GM12878 (cell line): ENCODE measurements around the gene MPST. TPM values are rescaled to one million over a fixed set of nuclear protein-coding genes. Genes with fewer than 3 reads are reported as not detected.

Experiments used
- DPF2 ChIP-seq: fragments of 450-650 bp; IDR thresholded peaks from 2 replicates; pipeline ENCODE4 v1.6.1; 2017; ENCODE audit warnings: mild to moderate bottlenecking
- GABPA ChIP-seq: IDR thresholded peaks from 2 replicates; pipeline ENCODE4 v1.6.1; 2014; ENCODE audit warnings: antibody characterized with exemption, low read depth, mild to moderate bottlenecking, inconsistent platforms
- HDGF ChIP-seq: fragments of 450-650 bp; IDR thresholded peaks from 2 replicates; pipeline ENCODE4 v1.6.1; 2016; ENCODE audit warnings: antibody characterized with exemption
- IKZF1 ChIP-seq: fragments of 450-650 bp; conservative IDR thresholded peaks from 2 replicates; pipeline ENCODE4 v1.6.1; 2017; ENCODE audit warnings: antibody characterized with exemption, mild to moderate bottlenecking
- JUNB ChIP-seq: IDR thresholded peaks from 2 replicates; pipeline ENCODE4 v1.6.1; 2016; ENCODE audit warnings: antibody characterized with exemption, mild to moderate bottlenecking
- NFYB ChIP-seq: IDR thresholded peaks from 2 replicates; pipeline ENCODE4 v1.6.1; 2011; ENCODE audit warnings: low read depth, mild to moderate bottlenecking, low read length, improper control_type of control experiment, moderate library complexity; ENCODE audit not compliant: insufficient read depth
- NR2F1 ChIP-seq: fragments of 450-650 bp; conservative IDR thresholded peaks from 2 replicates; pipeline ENCODE4 v1.6.1; 2017; ENCODE audit warnings: mild to moderate bottlenecking
- POLR2AphosphoS2 ChIP-seq: IDR thresholded peaks from 2 replicates; pipeline ENCODE4 v1.6.1; 2011; ENCODE audit warnings: low read depth, mild to moderate bottlenecking, low read length, improper control_type of control experiment, moderate library complexity
- RUNX3 ChIP-seq: IDR thresholded peaks from 2 replicates; pipeline ENCODE4 v1.6.1; 2012; ENCODE audit warnings: low read length, inconsistent platforms
- SMAD5 ChIP-seq: IDR thresholded peaks from 2 replicates; pipeline ENCODE4 v1.6.1; 2016; ENCODE audit warnings: antibody characterized with exemption, low read depth
- SMARCA5 ChIP-seq: fragments of 450-650 bp; IDR thresholded peaks from 2 replicates; pipeline ENCODE4 v1.6.1; 2017; ENCODE audit warnings: mild to moderate bottlenecking
- SREBF2 ChIP-seq: IDR thresholded peaks from 2 replicates; pipeline ENCODE4 v1.6.1; 2012; ENCODE audit warnings: mild to moderate bottlenecking, low read length
- TCF12 ChIP-seq: IDR thresholded peaks from 2 replicates; pipeline ENCODE4 v1.6.1; 2011; ENCODE audit warnings: low read depth, mild to moderate bottlenecking, low read length
- TCF7 ChIP-seq: IDR thresholded peaks from 2 replicates; pipeline ENCODE4 v1.6.1; 2014; ENCODE audit warnings: antibody characterized with exemption, borderline replicate concordance
- YY1 ChIP-seq: IDR thresholded peaks from 2 replicates; pipeline ENCODE4 v1.6.1; 2011; ENCODE audit warnings: low read depth, mild to moderate bottlenecking, low read length
- polyA plus RNA-seq, 11 experiments: library from polyadenylated mRNA; depleted of rRNA in 4 of 11; unstranded in 6 of 11; stranded (reverse) in 5 of 11; fragments of >200 nt; fragmentation: Nextera tagmentation in 4 of 11; fragmentation: Illumina TruSeq in 1 of 11; extraction: Ambion mirVana in 4 of 11; extraction: Trizol in 1 of 11; gene quantifications; 1 replicate in 1 of 11; 2 replicates in 10 of 11; pipeline versions ENCODE4 v1.2.1 to v1.2.3, GENCODE V29; 2011 to 2016; ENCODE audit warnings: inconsistent platforms in 2 of 11, missing spikeins in 2 of 11, low read depth in 1 of 11
- total RNA-seq, 4 experiments: library from RNA; depleted of rRNA in 3 of 4; stranded (reverse); fragments of >200 nt in 3 of 4; fragmentation: Illumina TruSeq in 1 of 4; extraction: Trizol in 1 of 4; gene quantifications; 2 replicates each; pipeline versions ENCODE4 v1.2.1 to v1.2.3, GENCODE V29; 2013 to 2021
- TF ChIP-seq, protein P1 (sequence below): fragments of 450-650 bp; IDR thresholded peaks from 2 replicates; pipeline ENCODE4 v1.6.1; 2018; ENCODE audit warnings: mild to moderate bottlenecking, low read depth, moderate library complexity; ENCODE audit not compliant: partially characterized antibody
- TF ChIP-seq, protein P2 (sequence below): IDR thresholded peaks from 2 replicates; pipeline ENCODE4 v1.6.1; 2011; ENCODE audit warnings: mild to moderate bottlenecking, low read depth, low read length, moderate library complexity; ENCODE audit not compliant: insufficient replicate concordance
- TF ChIP-seq, protein P3 (sequence below): fragments of 450-650 bp; IDR thresholded peaks from 2 replicates; pipeline ENCODE4 v1.6.1; 2016; ENCODE audit warnings: mild to moderate bottlenecking
- TF ChIP-seq, protein P4 (sequence below): fragments of 450-650 bp; IDR thresholded peaks from 2 replicates; pipeline ENCODE4 v1.6.1; 2018; ENCODE audit warnings: borderline replicate concordance, mild to moderate bottlenecking; ENCODE audit not compliant: partially characterized antibody
- TF ChIP-seq, protein P5 (sequence below): IDR thresholded peaks from 2 replicates; pipeline ENCODE4 v1.6.1; 2011; ENCODE audit warnings: low read depth, low read length, improper control_type of control experiment, borderline replicate concordance

MPST gene
- total and polyA plus RNA-seq, 10 of the 15 experiments (the other 5 are each of a cell fraction or from before 2014, with no cell fraction given): 0.95 to 88.7 (median 38.5) TPM

DNA sequence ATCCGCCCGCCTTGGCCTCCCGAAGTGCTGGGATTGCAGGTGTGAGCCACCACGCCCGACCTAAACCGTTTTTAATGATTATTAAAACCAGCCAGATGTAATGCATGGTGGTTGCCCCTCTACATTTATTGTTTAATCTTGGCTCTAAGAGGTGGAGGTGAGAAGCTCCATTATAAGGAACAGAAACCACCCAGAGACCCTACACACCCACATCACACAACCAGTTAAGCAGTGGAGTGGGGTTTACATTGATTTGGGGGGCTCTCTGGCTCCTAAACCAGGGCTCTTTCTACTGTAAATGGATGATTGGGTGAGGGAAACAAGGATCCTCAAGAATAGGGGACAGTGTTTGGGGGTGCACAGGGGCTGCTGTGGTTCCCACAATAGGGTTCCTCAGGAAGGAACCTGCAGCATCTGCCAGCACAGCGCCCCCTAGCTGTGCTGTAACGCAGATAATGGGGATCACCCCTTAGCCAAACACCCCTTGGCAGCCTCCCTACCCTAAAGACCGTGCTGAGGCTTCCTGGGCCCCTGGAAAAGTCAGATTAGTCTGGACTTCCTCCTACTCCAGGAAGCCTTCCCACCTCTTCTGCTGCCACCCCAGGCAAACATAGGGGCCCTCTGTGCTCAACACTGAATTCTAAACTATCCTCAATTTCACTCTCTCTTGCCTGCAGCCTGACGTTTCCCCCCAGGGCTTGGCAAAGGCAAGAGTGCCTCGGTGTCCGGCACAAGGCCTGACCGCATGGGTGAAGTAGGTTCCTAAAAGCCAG, 2.4 kb downstream of the MPST start (continued):
- TF ChIP-seq, protein P1, sequence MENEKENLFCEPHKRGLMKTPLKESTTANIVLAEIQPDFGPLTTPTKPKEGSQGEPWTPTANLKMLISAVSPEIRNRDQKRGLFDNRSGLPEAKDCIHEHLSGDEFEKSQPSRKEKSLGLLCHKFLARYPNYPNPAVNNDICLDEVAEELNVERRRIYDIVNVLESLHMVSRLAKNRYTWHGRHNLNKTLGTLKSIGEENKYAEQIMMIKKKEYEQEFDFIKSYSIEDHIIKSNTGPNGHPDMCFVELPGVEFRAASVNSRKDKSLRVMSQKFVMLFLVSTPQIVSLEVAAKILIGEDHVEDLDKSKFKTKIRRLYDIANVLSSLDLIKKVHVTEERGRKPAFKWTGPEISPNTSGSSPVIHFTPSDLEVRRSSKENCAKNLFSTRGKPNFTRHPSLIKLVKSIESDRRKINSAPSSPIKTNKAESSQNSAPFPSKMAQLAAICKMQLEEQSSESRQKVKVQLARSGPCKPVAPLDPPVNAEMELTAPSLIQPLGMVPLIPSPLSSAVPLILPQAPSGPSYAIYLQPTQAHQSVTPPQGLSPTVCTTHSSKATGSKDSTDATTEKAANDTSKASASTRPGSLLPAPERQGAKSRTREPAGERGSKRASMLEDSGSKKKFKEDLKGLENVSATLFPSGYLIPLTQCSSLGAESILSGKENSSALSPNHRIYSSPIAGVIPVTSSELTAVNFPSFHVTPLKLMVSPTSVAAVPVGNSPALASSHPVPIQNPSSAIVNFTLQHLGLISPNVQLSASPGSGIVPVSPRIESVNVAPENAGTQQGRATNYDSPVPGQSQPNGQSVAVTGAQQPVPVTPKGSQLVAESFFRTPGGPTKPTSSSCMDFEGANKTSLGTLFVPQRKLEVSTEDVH: no peak
- TF ChIP-seq NR2F1: peak; percentile 36; the same call in 1 of the 2 replicates
- peak; percentile 44; the same call in 1 of the 2 replicates for TF ChIP-seq GABPA
- TF ChIP-seq, protein P2, sequence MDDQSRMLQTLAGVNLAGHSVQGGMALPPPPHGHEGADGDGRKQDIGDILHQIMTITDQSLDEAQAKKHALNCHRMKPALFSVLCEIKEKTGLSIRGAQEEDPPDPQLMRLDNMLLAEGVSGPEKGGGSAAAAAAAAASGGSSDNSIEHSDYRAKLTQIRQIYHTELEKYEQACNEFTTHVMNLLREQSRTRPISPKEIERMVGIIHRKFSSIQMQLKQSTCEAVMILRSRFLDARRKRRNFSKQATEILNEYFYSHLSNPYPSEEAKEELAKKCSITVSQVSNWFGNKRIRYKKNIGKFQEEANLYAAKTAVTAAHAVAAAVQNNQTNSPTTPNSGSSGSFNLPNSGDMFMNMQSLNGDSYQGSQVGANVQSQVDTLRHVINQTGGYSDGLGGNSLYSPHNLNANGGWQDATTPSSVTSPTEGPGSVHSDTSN: no peak
- 0 out of 2 replicates have a peak, but pooled peaks have one; percentile 21 for TF ChIP-seq TCF12
- TF ChIP-seq RUNX3: 0 out of 2 replicates have a peak, but pooled peaks have one; percentile 40
- TF ChIP-seq IKZF1: peak; percentile 36; the same call in 1 of the 2 replicates
- no peak for TF ChIP-seq SMAD5
- TF ChIP-seq, protein P3, sequence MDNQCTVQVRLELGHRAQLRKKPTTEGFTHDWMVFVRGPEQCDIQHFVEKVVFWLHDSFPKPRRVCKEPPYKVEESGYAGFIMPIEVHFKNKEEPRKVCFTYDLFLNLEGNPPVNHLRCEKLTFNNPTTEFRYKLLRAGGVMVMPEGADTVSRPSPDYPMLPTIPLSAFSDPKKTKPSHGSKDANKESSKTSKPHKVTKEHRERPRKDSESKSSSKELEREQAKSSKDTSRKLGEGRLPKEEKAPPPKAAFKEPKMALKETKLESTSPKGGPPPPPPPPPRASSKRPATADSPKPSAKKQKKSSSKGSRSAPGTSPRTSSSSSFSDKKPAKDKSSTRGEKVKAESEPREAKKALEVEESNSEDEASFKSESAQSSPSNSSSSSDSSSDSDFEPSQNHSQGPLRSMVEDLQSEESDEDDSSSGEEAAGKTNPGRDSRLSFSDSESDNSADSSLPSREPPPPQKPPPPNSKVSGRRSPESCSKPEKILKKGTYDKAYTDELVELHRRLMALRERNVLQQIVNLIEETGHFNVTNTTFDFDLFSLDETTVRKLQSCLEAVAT: no peak
- no peak for TF ChIP-seq SREBF2
- TF ChIP-seq TCF7: no peak
- TF ChIP-seq YY1: peak; percentile 63; the same call in 1 of the 2 replicates
- 0 out of 2 replicates have a peak, but pooled peaks have one; percentile 51 for TF ChIP-seq DPF2
- TF ChIP-seq NFYB: no peak
- TF ChIP-seq POLR2AphosphoS2: no peak
- TF ChIP-seq HDGF: no peak
- TF ChIP-seq JUNB: no peak
- TF ChIP-seq, protein P4, sequence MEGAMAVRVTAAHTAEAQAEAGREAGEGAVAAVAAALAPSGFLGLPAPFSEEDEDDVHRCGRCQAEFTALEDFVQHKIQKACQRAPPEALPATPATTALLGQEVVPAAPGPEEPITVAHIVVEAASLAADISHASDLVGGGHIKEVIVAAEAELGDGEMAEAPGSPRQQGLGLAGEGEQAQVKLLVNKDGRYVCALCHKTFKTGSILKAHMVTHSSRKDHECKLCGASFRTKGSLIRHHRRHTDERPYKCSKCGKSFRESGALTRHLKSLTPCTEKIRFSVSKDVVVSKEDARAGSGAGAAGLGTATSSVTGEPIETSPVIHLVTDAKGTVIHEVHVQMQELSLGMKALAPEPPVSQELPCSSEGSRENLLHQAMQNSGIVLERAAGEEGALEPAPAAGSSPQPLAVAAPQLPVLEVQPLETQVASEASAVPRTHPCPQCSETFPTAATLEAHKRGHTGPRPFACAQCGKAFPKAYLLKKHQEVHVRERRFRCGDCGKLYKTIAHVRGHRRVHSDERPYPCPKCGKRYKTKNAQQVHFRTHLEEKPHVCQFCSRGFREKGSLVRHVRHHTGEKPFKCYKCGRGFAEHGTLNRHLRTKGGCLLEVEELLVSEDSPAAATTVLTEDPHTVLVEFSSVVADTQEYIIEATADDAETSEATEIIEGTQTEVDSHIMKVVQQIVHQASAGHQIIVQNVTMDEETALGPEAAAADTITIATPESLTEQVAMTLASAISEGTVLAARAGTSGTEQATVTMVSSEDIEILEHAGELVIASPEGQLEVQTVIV: no peak
- 0 out of 2 replicates have a peak, but pooled peaks have one; percentile 38 for TF ChIP-seq SMARCA5
- TF ChIP-seq, protein P5, sequence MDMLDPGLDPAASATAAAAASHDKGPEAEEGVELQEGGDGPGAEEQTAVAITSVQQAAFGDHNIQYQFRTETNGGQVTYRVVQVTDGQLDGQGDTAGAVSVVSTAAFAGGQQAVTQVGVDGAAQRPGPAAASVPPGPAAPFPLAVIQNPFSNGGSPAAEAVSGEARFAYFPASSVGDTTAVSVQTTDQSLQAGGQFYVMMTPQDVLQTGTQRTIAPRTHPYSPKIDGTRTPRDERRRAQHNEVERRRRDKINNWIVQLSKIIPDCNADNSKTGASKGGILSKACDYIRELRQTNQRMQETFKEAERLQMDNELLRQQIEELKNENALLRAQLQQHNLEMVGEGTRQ: no peak
